GM10266 (cell line): ENCODE measurements around the gene PCDHA6.
"Not testable (repeated sequence)": the region's sequence is repeated elsewhere in the genome, so short reads cannot be mapped to it uniquely, and the experiment has no call there.

Experiments used
- DNase-seq: peaks from one replicate; pipeline ENCODE4 v3.0.0; 2012; ENCODE audit errors: extremely low spot score
- TF ChIP-seq, protein P1 (sequence below): IDR thresholded peaks from 2 replicates; pipeline ENCODE4 v1.5.1; 2012; ENCODE audit warnings: mild to moderate bottlenecking, low read depth; ENCODE audit not compliant: control insufficient read depth, insufficient read depth; ENCODE audit errors: missing control alignments

Gene PCDHA6

DNA sequence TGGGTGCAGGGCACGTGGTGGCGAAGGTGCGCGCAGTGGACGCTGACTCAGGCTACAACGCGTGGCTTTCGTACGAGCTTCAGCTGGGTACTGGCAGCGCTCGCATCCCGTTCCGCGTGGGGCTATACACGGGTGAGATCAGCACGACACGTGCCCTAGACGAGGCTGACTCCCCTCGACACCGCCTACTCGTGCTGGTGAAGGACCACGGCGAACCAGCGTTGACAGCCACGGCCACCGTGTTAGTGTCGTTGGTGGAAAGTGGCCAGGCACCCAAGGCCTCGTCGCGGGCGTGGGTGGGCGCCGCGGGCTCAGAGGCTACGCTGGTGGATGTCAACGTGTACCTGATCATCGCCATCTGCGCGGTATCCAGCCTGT, 31.1 kb upstream of the PCDHA6 start:
- DNase-seq: no peak
- TF ChIP-seq, protein P1, sequence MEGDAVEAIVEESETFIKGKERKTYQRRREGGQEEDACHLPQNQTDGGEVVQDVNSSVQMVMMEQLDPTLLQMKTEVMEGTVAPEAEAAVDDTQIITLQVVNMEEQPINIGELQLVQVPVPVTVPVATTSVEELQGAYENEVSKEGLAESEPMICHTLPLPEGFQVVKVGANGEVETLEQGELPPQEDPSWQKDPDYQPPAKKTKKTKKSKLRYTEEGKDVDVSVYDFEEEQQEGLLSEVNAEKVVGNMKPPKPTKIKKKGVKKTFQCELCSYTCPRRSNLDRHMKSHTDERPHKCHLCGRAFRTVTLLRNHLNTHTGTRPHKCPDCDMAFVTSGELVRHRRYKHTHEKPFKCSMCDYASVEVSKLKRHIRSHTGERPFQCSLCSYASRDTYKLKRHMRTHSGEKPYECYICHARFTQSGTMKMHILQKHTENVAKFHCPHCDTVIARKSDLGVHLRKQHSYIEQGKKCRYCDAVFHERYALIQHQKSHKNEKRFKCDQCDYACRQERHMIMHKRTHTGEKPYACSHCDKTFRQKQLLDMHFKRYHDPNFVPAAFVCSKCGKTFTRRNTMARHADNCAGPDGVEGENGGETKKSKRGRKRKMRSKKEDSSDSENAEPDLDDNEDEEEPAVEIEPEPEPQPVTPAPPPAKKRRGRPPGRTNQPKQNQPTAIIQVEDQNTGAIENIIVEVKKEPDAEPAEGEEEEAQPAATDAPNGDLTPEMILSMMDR: no peak

DNA sequence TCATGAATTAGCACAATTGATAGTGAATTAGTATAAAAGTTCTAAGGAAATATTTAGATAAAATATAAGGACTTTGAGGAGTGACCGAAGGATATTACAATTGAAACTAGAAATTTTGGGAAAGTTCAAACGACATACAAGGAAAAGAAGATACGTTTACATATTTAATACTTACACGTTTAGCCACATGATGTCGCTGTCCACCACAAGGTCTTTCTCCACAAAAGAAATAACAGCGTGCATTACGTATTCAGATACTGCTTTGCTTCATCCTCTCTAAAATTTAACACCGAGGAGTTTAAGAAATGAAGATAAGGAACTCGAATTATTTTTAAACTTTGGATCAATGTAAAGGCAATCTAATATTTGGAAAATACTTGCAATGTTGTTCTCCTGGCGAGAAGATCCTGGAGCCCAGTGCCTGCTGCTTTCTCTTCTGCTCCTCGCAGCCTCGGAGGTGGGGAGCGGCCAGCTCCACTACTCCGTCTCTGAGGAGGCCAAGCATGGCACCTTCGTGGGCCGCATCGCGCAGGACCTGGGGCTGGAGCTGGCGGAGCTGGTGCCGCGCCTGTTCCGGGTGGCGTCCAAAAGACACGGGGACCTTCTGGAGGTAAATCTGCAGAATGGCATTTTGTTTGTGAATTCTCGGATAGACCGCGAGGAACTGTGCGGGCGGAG, 26.8 kb upstream of the PCDHA6 start, which contains the start of gene PCDHA3:
Gene PCDHA3, plus strand, starts transcription at position 242 of the 678 bp plus-strand sequence.
- DNase-seq: no peak
- TF ChIP-seq, protein P1: no peak

DNA sequence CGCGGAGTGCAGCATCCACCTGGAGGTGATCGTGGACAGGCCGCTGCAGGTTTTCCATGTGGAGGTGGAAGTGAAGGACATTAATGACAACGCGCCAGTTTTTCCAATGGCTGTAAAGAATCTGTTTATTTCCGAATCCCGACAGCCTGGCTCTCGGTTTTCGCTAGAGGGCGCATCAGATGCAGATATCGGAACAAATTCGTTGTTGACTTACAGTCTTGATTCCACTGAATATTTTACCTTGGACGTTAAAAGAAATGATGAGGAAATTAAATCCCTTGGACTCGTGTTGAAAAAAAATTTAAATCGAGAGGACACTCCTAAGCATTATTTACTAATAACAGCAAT, 26.3 kb upstream of the PCDHA6 start:
- DNase-seq: no peak
- TF ChIP-seq, protein P1: no peak

DNA sequence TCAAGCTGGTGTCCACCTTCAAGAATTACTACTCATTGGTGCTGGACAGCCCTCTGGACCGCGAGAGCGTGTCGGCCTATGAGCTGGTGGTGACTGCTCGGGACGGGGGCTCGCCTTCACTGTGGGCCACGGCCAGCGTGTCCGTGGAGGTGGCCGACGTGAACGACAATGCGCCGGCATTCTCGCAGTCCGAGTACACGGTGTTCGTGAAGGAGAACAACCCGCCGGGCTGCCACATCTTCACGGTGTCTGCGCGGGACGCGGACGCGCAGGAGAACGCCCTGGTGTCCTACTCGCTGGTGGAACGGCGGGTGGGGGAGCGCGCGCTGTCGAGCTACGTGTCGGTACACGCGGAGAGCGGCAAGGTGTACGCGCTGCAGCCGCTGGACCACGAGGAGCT, 25.4 kb upstream of the PCDHA6 start:
- DNase-seq: not testable (repeated sequence)

DNA sequence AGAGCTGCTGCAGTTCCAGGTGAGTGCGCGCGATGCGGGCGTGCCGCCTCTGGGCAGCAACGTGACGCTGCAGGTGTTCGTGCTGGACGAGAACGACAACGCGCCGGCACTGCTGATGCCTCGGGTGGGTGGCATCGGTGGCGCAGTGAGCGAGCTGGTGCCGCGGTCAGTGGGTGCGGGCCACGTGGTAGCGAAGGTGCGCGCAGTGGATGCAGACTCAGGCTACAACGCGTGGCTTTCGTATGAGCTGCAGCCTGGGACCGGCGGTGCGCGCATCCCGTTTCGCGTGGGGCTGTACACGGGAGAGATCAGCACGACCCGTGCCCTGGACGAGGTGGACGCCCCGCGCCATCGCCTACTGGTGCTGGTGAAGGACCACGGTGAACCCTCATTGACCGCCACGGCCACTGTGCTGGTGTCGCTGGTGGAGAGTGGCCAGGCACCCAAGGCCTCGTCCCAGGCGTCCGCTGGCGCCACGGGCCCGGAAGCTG, 24.9 kb upstream of the PCDHA6 start:
- TF ChIP-seq, protein P1: no peak
- no peak for DNase-seq

DNA sequence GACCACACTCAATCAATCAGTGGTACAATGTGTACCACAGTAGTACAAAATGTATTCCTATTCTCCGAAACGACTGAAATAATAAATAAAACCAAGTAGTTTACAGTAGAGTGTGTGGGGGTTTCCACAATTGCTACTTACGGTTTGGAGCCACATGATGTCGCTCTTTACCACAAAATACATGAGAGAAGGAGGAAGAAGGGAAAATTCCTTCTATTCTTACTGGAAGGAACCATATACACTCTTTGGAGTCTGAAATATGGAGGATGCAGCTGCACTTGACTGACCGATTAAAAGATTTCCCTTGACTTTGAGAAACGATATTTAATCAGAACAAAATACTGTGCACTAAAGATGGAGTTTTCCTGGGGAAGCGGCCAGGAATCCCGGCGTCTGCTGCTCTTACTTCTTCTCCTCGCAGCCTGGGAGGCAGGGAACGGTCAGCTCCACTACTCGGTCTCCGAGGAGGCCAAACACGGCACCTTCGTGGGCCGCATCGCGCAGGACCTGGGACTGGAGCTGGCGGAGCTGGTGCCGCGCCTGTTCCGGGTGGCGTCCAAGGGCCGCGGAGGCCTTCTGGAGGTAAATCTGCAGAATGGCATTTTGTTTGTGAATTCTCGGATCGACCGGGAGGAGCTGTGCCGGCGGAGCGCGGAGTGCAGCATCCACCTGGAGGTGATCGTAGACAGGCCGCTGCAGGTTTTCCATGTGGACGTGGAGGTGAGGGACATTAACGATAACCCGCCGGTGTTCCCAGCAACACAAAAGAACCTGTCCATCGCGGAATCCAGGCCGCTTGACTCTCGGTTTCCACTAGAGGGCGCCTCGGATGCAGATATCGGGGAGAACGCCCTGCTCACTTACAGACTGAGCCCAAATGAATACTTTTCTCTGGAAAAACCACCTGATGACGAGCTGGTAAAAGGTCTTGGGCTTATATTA, 20.7 kb upstream of the PCDHA6 start, which contains the start of gene PCDHA4:
Gene PCDHA4, plus strand, starts transcription at position 235 of the 942 bp plus-strand sequence.
- DNase-seq: no peak
- TF ChIP-seq, protein P1: no peak

DNA sequence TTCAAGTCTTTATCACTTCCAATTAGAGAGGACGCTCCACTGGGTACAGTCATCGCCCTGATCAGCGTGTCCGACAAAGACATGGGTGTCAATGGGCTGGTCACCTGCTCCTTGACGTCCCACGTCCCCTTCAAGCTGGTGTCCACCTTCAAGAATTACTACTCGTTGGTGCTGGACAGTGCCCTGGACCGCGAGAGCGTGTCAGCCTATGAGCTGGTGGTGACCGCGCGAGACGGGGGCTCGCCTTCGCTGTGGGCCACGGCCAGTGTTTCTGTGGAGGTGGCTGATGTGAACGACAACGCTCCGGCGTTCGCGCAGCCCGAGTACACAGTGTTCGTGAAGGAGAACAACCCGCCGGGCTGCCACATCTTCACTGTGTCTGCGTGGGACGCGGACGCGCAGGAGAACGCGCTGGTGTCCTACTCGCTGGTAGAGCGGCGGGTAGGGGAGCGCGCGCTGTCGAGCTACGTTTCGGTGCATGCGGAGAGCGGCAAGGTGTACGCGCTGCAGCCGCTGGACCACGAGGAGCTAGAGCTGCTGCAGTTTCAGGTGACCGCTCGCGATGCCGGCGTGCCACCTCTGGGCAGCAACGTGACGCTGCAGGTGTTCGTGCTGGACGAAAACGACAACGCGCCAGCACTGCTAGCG, 19.4 kb upstream of the PCDHA6 start:
- DNase-seq: not testable (repeated sequence)

DNA sequence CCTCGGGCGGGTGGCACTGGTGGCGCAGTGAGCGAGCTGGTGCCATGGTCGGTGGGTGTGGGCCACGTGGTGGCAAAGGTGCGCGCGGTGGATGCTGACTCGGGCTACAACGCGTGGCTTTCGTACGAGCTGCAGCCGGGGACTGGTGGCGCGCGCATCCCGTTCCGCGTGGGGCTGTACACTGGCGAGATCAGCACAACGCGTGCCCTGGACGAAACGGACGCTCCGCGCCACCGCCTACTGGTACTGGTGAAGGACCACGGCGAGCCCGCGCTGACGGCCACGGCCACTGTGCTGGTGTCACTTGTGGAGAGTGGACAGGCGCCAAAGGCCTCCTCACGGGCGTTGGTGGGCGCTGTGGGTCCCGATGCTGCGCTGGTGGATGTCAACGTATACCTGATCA, 18.9 kb upstream of the PCDHA6 start:
- TF ChIP-seq, protein P1: no peak
- DNase-seq: no peak
